ENCODE results near the gene SLC24A1.
A peak's percentile ranks its signal among the peaks of the same experiment; 100 is the strongest.

Gene SLC24A1

DNA sequence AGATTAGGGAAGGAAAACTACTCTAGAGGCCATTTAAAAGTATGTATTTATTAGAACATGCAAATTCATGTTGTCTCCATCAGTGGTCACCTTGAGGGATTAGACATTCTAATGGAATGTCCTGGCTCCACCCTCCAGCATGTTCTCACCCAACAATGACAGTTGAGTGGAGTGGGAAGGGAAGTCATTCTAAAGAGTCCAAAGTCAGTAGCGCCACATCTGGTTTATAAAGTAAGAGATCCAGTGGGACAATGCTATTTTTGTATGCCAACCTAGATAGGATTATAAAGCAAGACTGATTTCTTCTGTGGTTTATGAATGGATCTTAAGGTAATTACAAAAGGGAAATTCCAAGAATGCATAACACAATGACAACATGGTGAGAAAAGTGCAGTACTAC lies 33.3 kb downstream of the SLC24A1 start:
- H2BK15ac ChIP-seq (ENCODE audit: low read depth, poor library complexity, severe bottlenecking), result no peak overlapping the region
- no peak overlapping the region for H2AK5ac ChIP-seq (ENCODE audit: low read length, severe bottlenecking)
- no peak overlapping the region for H3K14ac ChIP-seq (ENCODE audit: low read length in 2 of 2)
- H2BK120ac ChIP-seq (ENCODE audit: low read depth, low read length), result no peak overlapping the region
- H3K36me3 ChIP-seq (ENCODE audit: control insufficient read depth in 1 of 2, insufficient read depth in 2 of 2, low read depth in 1 of 2, low read length in 2 of 2), result peaks cover 17 to 34% of the 10 kb centered on the region in 2 experiments
- H2BK12ac ChIP-seq (ENCODE audit: low read length in 2 of 2), result no peak overlapping the region
- no peak overlapping the region for H3K23ac ChIP-seq (ENCODE audit: low read length in 2 of 2)
- DNase-seq, result peak; percentile 25
- no peak overlapping the region for H3K27ac ChIP-seq (ENCODE audit: low read length, poor library complexity, severe bottlenecking)
- no peaks in the 10 kb centered on the region for H3K79me1 ChIP-seq (replicated peaks; ENCODE audit: low read length, poor library complexity, severe bottlenecking)
- H2BK5ac ChIP-seq (ENCODE audit: low read depth, low read length, poor library complexity, severe bottlenecking), result no peak overlapping the region
- 80% methylated on average over 1 of the region's 1 CpG for WGBS
- no peak overlapping the region for H3K4me2 ChIP-seq (ENCODE audit: low read length, poor library complexity, severe bottlenecking)
- H3K4ac ChIP-seq (ENCODE audit: low read depth in 1 of 2, low read length in 2 of 2), result no peak overlapping the region
- no peaks in the 10 kb centered on the region for H3K27me3 ChIP-seq (ENCODE audit: control insufficient read depth in 1 of 2, insufficient read depth in 1 of 2, low read length in 2 of 2)
- H4K8ac ChIP-seq (ENCODE audit: low read length), result no peak overlapping the region
- H2AFZ ChIP-seq (ENCODE audit: low read depth, low read length), result no peak overlapping the region
- H3K9ac ChIP-seq (ENCODE audit: low read length), result no peak overlapping the region
- no peak overlapping the region for H3K18ac ChIP-seq (ENCODE audit: low read depth in 1 of 2, low read length in 2 of 2)
- H4K91ac ChIP-seq (ENCODE audit: low read length), result no peak overlapping the region
- no peaks in the 10 kb centered on the region for H3K9me3 ChIP-seq (ENCODE audit: control insufficient read depth, low read length)
- no peak overlapping the region for H3K4me3 ChIP-seq (ENCODE audit: insufficient read depth in 1 of 2, low read depth in 1 of 2, low read length in 2 of 2)
- peaks cover 4% of the 10 kb centered on the region for H3K4me1 ChIP-seq (ENCODE audit: control insufficient read depth, insufficient read depth, low read depth, low read length)

DNA sequence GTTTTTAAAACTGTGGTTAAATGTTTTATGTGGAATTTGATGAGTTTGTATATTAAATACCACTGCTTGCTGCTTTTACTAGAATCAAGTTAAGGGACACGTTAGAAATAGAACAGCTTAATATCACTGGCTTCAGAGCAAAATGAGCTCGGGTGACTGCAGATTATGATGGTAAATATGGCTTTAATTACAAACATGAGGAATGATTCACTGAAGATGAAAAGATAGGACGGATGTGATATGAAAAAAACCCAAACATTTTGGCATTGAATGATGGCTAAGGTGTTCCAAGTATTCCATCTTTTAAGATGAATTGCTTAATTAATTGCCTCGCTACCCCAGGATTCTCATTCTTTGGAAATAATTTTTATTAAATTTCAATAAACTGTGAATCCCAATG lies 33.7 kb downstream of the SLC24A1 start:
- no peak overlapping the region for H4K8ac ChIP-seq (ENCODE audit: low read length)
- peaks cover 4% of the 10 kb centered on the region for H3K4me1 ChIP-seq (ENCODE audit: control insufficient read depth, insufficient read depth, low read depth, low read length)
- no peak overlapping the region for H2BK12ac ChIP-seq (ENCODE audit: low read length in 2 of 2)
- no peak overlapping the region for H2BK5ac ChIP-seq (ENCODE audit: low read depth, low read length, poor library complexity, severe bottlenecking)
- no peak for DNase-seq
- H4K91ac ChIP-seq (ENCODE audit: low read length), result no peak overlapping the region
- no peak overlapping the region for H2BK15ac ChIP-seq (ENCODE audit: low read depth, poor library complexity, severe bottlenecking)
- H3K18ac ChIP-seq (ENCODE audit: low read depth in 1 of 2, low read length in 2 of 2), result no peak overlapping the region
- no peak overlapping the region for H3K4me3 ChIP-seq (ENCODE audit: insufficient read depth in 1 of 2, low read depth in 1 of 2, low read length in 2 of 2)
- H3K36me3 ChIP-seq (ENCODE audit: control insufficient read depth in 1 of 2, insufficient read depth in 2 of 2, low read depth in 1 of 2, low read length in 2 of 2), result peaks cover 17 to 30% of the 10 kb centered on the region in 2 experiments
- WGBS, result 94% methylated on average over 2 of the region's 4 CpGs
- no peak overlapping the region for H3K4me2 ChIP-seq (ENCODE audit: low read length, poor library complexity, severe bottlenecking)
- no peaks in the 10 kb centered on the region for H3K27me3 ChIP-seq (ENCODE audit: control insufficient read depth in 1 of 2, insufficient read depth in 1 of 2, low read length in 2 of 2)
- H3K23ac ChIP-seq (ENCODE audit: low read length in 2 of 2), result no peak overlapping the region
- no peak overlapping the region for H3K27ac ChIP-seq (ENCODE audit: low read length, poor library complexity, severe bottlenecking)
- no peak overlapping the region for H2AFZ ChIP-seq (ENCODE audit: low read depth, low read length)
- no peak overlapping the region for H3K9ac ChIP-seq (ENCODE audit: low read length)
- H2AK5ac ChIP-seq (ENCODE audit: low read length, severe bottlenecking), result no peak overlapping the region
- H3K79me1 ChIP-seq (replicated peaks; ENCODE audit: low read length, poor library complexity, severe bottlenecking), result no peaks in the 10 kb centered on the region
- H2BK120ac ChIP-seq (ENCODE audit: low read depth, low read length), result no peak overlapping the region
- no peak overlapping the region for H3K4ac ChIP-seq (ENCODE audit: low read depth in 1 of 2, low read length in 2 of 2)
- H3K14ac ChIP-seq (ENCODE audit: low read length in 2 of 2), result no peak overlapping the region
- H3K9me3 ChIP-seq (ENCODE audit: control insufficient read depth, low read length), result no peaks in the 10 kb centered on the region

DNA sequence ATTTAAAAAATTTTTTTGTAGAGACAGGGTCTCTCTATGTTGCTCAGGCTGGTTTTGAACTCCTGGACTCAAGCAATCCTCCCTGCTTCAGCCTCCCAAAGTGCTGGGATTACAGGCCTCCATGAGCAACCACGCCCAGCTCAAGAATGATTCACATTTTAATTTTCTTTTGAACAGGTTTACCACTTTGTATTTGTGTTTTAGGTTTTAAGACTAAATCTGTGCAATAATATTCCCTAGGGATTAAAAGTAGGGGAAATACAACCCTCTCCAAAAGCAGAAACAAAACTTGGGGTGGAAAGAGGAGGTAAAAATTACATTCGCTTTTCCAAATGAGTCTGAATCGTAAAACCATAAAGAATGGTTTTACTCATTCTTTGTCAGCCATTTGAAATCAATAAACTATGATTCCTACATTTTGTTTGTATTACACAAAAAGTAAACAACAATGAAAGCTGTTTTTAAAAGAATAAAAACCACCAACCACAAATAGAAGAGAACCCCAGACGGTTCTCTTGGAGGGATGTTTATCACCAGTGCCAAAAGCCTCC lies 37.8 kb downstream of the SLC24A1 start:
- no peak overlapping the region for H3K4me2 ChIP-seq (ENCODE audit: low read length, poor library complexity, severe bottlenecking)
- H2BK15ac ChIP-seq (ENCODE audit: low read depth, poor library complexity, severe bottlenecking), result no peak overlapping the region
- H3K27me3 ChIP-seq (ENCODE audit: control insufficient read depth in 1 of 2, insufficient read depth in 1 of 2, low read length in 2 of 2), result no peaks in the 10 kb centered on the region
- no peak for DNase-seq
- no peak overlapping the region for H2BK5ac ChIP-seq (ENCODE audit: low read depth, low read length, poor library complexity, severe bottlenecking)
- no peak overlapping the region for H3K9ac ChIP-seq (ENCODE audit: low read length)
- H3K27ac ChIP-seq (ENCODE audit: low read length, poor library complexity, severe bottlenecking), result no peak overlapping the region
- no peaks in the 10 kb centered on the region for H3K79me1 ChIP-seq (replicated peaks; ENCODE audit: low read length, poor library complexity, severe bottlenecking)
- peaks cover 3% of the 10 kb centered on the region for H3K4me1 ChIP-seq (ENCODE audit: control insufficient read depth, insufficient read depth, low read depth, low read length)
- no peak overlapping the region for H2AK5ac ChIP-seq (ENCODE audit: low read length, severe bottlenecking)
- H2BK120ac ChIP-seq (ENCODE audit: low read depth, low read length), result no peak overlapping the region
- 83% methylated on average over 3 of the region's 4 CpGs for WGBS
- H2AFZ ChIP-seq (ENCODE audit: low read depth, low read length), result no peak overlapping the region
- no peak overlapping the region for H3K23ac ChIP-seq (ENCODE audit: low read length in 2 of 2)
- H4K91ac ChIP-seq (ENCODE audit: low read length), result no peak overlapping the region
- no peak overlapping the region for H3K4me3 ChIP-seq (ENCODE audit: insufficient read depth in 1 of 2, low read depth in 1 of 2, low read length in 2 of 2)
- H2BK12ac ChIP-seq (ENCODE audit: low read length in 2 of 2), result no peak overlapping the region
- no peak overlapping the region for H3K4ac ChIP-seq (ENCODE audit: low read depth in 1 of 2, low read length in 2 of 2)
- no peaks in the 10 kb centered on the region for H3K9me3 ChIP-seq (ENCODE audit: control insufficient read depth, low read length)
- H4K8ac ChIP-seq (ENCODE audit: low read length), result no peak overlapping the region
- H3K14ac ChIP-seq (ENCODE audit: low read length in 2 of 2), result no peak overlapping the region
- H3K36me3 ChIP-seq (ENCODE audit: control insufficient read depth in 1 of 2, insufficient read depth in 2 of 2, low read depth in 1 of 2, low read length in 2 of 2), result peaks cover 7 to 22% of the 10 kb centered on the region in 2 experiments
- H3K18ac ChIP-seq (ENCODE audit: low read depth in 1 of 2, low read length in 2 of 2), result no peak overlapping the region

DNA sequence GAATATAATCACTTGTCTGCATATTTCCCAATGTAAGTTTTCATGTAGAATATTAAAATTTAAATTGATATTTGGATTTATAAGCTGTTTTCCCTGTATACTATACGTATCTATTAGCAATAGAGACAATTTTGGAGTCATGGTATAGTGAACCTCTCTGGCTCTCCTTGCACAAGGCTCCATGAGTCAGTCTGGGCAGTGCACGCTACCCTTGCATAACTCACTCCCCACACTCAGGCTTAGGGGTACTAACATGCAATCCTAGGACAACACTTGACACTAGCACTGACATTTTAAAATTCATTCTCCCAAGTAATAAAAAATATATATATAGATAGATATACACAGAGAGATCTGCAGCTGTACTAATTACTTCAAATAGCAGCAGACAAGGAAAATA lies 39.2 kb downstream of the SLC24A1 start:
- Histone ChIP-seq H3K23ac (ENCODE audit: low read length in 2 of 2) (no peak overlapping the region), H2BK15ac (ENCODE audit: low read depth, poor library complexity, severe bottlenecking) (no peak overlapping the region), H3K9ac (ENCODE audit: low read length) (no peak overlapping the region), H3K27ac (ENCODE audit: low read length, poor library complexity, severe bottlenecking) (no peak overlapping the region), H3K4me3 (ENCODE audit: insufficient read depth in 1 of 2, low read depth in 1 of 2, low read length in 2 of 2) (no peak overlapping the region), H3K36me3 (ENCODE audit: control insufficient read depth in 1 of 2, insufficient read depth in 2 of 2, low read depth in 1 of 2, low read length in 2 of 2) (peaks cover 4 to 28% of the 10 kb centered on the region in 2 experiments), H2BK12ac (ENCODE audit: low read length in 2 of 2) (no peak overlapping the region), H3K79me1 (replicated peaks; ENCODE audit: low read length, poor library complexity, severe bottlenecking) (no peaks in the 10 kb centered on the region), H3K27me3 (ENCODE audit: control insufficient read depth in 1 of 2, insufficient read depth in 1 of 2, low read length in 2 of 2) (no peaks in the 10 kb centered on the region), H3K4ac (ENCODE audit: low read depth in 1 of 2, low read length in 2 of 2) (no peak overlapping the region), H3K4me1 (ENCODE audit: control insufficient read depth, insufficient read depth, low read depth, low read length) (peaks cover under 1% of the 10 kb centered on the region), H3K9me3 (ENCODE audit: control insufficient read depth, low read length) (no peaks in the 10 kb centered on the region), H3K14ac (ENCODE audit: low read length in 2 of 2) (no peak overlapping the region), H2BK5ac (ENCODE audit: low read depth, low read length, poor library complexity, severe bottlenecking) (no peak overlapping the region), H3K18ac (ENCODE audit: low read depth in 1 of 2, low read length in 2 of 2) (no peak overlapping the region), H4K91ac (ENCODE audit: low read length) (no peak overlapping the region), H2BK120ac (ENCODE audit: low read depth, low read length) (no peak overlapping the region), H3K4me2 (ENCODE audit: low read length, poor library complexity, severe bottlenecking) (no peak overlapping the region), H2AFZ (ENCODE audit: low read depth, low read length) (no peak overlapping the region), H2AK5ac (ENCODE audit: low read length, severe bottlenecking) (no peak overlapping the region), H4K8ac (ENCODE audit: low read length) (no peak overlapping the region)
- peak; percentile 72 for DNase-seq
- 90% methylated on average over 2 of the region's 2 CpGs for WGBS
